GOT3 (cell line): Measurements from ENCODE around the gene FAT1.

Experiments used
- DNase-seq: peaks from one replicate; lab custom pipeline; 2025; ENCODE audit warnings: mixed read lengths; lab: John Stamatoyannopoulos, UW

FAT1 gene

GRCh38 chr4:186658657-186659056 lies 65.0 kb downstream of the FAT1 start:
- DNase-seq = no peak

DNA sequence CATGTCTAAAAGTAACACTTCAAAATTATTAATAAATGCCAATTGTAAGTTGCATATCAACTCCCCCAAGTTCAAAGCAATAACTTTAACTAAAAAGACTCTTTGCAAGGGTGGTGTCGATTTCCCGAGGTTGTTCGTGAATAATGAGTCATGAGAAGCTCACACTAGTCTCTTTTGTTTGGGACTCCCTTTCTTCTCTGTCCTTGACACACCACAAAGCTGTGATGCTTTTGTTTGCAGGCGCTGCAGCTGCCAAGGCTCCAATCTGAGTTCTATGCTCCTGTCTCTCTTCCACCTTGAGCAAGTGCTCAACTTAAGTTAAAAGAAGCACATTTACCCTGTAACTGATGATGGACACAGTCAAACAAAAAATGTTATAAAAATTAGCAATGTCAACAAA lies 65.9 kb downstream of the FAT1 start:
- no peak for DNase-seq

DNA sequence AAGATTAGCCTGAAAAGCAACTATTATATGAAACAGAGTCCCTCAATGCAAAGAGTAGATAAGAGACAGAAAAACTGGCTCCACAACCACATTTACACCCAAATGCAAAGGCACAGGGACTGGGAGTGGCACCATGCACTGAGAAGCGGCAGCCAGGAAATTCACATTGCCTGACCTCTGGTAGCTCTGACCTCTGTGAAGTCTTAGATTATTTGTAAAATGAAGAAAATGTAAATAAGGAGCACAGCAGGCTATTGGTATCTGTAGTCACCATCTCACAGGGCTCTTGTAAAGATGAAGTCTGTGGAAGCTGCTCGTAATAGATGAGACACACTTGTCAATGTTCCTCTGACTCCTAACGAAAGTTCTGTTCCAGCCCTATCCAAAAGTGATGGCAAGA lies 69.7 kb downstream of the FAT1 start:
- DNase-seq = no peak

DNA sequence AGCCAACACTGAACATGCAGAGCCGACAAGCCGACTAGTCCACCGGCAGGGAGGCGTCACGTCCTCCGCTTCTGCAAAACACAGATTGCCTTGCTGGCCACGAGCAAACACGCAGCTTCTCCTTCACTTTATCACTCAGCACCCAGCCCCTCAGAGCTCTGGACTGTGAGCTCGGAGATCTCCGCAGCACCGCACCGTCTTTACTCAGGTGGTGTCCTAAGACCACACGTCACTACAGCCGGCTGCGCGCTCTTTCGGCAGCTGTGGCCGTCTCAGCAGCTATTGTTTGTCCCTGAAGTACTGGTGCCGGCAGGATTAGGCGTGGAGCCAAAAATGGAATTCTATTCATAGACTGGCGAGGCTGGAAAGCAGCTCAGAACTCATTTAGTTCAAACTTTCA lies 72.0 kb downstream of the FAT1 start:
- no peak for DNase-seq

GRCh38 chr4:186651181-186651603 lies 72.5 kb downstream of the FAT1 start:
- DNase-seq = no peak

DNA sequence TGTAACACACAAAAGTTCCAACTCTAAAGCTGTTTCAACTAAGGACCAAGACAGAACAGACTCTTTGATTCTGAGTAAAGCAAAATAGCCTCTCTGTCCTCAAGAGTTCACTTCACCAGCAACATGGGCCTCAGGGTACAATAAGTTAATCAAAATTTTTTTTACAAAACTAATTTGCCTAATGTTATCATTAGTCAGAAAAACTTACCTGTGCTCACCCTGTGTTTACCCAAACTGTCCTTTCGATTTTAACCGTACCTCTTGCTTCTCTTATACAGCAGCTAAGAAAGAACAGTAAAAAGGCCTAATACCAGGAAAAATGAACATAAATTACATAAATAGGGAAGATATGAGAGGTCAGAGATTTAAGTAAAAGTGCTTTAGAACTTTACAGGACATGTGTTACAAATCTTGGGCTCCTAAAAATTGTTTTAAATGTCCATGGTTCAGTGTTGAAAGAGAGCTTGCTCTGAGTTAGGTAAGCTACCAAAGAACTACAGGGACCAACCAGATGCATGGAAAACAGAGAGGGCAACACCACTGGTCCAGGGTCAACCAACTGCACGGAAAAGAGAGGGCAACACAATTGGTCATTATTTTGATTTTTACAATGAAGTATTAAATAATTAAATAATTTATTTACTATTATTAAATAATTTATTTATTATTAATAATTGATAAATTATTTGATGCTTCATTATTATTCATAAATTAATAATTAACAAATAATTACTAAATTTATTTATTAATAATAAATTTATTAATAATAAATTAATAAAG lies 73.1 kb downstream of the FAT1 start:
- no peak for DNase-seq

- no peak for DNase-seq
Observed at GRCh38 chr4:186647821-186648220, 75.8 kb downstream of the FAT1 start.

GRCh38 chr4:186644737-186645261 lies 78.9 kb downstream of the FAT1 start:
- DNase-seq = no peak

DNA sequence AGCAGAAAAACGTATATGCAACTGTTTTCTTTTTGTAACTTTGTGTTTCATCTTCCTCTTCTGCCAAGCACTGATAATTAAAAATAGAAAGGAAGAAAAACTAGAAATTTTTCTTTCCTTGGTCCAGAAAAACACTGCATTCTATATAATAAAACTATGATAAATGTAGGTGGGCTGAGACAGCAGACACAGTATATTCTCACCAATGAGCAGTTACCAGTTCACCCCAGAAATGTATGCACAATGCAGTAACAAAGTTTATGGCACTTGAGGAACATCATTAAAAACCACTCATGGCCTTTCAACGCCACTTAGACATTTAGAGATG lies 79.4 kb downstream of the FAT1 start:
- no peak for DNase-seq

DNA sequence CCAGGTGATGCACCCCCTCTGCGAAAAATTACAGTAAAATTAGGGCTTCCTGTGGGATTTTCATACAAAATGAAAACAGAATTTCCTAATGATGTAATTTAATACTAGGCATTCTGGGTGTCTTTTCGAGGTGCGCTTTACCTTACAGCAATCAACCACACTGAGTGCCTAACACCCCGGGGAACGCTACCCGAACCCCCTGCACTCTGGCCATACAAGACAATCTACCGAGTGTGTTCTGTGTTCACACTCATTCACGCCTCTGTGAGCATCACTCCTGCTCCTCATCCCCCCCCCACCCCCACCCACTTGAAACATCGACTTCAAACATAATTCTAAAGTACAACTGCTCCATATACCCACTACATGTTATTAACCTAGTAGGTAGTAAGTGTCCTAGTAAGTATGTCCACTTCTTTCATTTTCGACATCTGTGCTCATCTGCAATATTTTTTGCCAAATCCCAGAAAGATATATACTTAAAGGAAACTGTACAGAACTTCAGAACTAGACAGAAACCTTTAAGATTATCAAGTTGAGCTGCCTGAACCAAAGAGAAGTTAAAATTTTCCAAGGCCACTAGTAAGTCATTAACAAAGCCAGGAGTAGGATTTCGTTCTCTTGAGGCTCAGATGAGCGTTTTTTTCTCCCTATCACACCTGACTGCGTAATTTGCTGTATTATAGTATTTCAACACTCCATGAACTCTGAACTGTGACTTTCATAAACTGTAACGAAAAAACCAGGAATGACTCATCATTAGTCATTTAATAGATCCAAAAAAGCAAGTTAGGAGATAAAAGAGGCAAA lies 80.0 kb downstream of the FAT1 start:
- no peak for DNase-seq

DNA sequence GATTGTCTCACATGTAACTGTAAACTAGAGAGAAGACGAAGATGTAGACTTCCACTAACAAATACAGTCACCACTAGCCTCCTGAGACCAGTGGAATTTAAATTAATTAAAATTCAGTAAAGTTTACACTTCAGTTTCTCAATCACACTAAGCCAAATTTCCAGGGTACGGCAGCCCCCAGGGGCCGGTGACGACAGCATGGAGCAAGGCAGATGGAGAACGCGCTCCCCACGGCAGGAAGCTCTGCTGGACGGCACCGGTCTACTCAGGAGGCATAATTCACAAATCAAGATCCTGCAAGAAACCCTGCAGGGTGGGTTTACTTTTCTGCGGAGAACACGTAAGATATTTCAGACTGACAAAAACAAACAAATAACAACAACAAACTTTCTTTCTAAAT lies 80.7 kb downstream of the FAT1 start:
- DNase-seq = no peak

DNA sequence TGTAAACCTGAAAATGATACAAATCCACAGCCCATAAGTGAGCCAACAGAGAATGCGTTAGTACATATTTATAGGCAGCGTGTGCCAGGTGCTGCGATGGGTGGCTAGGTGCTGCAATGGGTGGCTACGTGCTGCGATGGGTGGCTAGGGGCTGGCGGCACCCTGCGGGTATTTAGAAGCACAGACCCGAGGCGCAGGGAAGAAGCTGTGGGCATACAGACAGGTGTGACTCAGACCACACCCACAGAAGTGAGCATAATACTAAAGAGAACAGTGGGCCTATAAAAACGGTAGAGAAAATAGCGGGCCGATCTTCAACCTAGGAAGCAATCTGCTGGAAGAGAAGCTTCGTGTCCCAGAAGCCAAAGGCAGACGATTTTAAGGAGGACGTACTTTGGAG lies 81.1 kb downstream of the FAT1 start:
- no peak for DNase-seq

DNA sequence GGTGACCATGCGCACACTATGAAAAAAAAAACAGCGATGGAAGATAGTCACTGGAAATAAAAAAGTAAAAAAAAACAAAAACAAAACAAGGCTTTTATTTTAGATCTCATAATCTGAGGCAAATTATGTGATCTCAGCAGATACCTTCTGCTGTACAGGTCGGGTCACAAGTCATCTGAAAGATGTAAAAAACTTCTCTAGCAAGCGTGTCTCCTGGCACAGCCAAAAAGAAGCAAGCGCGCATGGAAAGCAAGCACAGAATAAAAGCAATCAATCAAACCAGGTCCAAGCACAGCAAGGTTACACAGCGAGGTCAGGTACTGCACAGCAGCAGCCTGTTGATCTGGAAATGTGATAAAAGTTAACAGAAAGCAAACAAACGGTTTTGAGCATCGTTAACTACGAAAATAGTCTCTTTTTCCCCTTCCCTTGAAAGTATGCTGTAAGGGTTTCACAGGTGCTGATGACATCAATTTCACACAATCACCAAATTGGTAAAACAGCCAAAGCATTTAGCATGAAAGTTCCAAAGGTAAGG lies 89.0 kb downstream of the FAT1 start:
- DNase-seq = no peak

DNA sequence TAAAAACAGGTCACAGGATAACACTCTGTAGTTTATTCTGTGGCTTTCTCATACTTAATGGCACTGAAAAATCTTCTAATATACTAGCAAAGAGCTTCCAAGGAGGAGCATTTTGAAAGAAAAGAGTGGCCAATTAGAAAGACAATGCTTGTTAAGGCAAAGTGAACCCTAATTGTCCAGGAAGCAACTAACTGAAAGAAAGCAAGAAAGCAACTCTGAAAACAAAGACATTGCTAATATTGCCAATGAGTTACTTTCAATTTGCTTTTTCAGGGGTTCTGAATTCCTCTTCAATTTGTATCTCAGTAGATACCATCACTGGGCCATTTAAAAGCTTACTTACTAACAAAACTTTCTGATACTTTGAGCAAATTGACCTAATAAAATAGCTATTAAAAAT lies 89.8 kb downstream of the FAT1 start:
- no peak for DNase-seq

- DNase-seq = no peak
Observed at GRCh38 chr4:186630128-186630527, 93.5 kb downstream of the FAT1 start.

GRCh38 chr4:186628058-186628711 lies 95.5 kb downstream of the FAT1 start:
- DNase-seq = no peak

DNA sequence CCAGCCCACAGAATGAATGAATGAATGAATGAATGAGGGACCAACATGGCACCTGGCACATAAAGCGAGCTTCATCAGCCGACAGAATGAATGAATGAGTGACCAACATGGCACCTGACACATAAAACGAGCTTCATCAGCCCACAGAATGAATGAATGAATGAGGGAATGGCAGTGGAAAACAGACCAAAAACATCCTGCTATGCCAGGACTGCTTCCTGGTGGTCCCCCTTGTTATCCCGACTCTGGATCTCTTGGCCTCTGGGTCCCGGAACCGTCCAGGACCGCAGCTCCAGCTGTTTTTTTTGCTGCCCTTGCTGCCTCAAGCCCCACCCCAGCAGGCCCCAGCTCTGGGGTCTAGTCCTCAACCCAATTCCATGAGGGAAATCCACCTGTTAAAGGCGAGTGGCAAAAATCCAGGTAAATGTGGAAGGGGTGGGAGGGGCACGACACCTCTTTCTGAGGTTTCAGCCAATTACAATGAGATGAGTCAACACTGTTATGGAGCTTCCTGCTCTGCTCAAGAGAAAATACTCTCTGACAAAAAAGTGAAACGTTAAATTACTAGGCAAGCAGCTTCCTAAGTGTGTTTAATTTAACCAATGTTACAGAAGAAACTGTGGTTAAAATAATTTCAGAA lies 96.3 kb downstream of the FAT1 start:
- DNase-seq = no peak

DNA sequence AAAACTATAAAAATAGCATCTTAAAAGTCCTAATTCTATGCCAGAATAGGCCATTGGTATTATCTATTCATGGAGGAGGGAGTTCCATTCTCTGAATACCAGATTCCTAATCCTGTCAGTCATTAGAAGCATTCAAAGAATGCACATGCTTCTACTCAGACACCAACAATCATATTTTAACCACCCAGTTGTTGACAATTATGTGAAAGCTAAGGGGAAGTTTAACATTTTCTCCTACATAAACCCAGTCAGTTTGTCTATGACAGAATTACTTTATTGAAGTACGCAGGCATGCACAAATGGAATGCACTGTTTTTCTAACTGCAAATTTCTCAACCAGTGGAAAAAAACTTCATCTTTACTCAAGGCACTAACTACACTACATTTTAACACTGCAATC lies 98.7 kb downstream of the FAT1 start:
- no peak for DNase-seq

DNA sequence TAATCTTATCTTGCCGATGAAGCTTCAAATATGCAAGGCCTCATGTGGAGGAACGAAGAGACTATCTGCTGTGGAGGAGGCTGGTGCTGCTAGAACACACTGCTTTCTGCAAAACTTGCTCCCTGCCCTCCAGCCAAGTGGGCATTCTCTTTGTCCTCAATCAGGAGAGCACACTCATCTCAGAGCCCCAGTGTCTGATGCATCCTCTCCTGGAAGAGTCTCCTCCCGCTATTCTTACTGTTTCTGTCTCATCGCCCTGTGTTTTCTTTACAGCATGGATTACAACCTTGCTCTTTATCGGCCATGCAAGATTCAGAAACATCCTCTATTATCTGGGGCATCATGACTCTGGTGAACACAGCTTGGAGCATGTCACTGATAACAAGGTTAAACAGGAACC lies 100.1 kb downstream of the FAT1 start:
- no peak for DNase-seq

DNA sequence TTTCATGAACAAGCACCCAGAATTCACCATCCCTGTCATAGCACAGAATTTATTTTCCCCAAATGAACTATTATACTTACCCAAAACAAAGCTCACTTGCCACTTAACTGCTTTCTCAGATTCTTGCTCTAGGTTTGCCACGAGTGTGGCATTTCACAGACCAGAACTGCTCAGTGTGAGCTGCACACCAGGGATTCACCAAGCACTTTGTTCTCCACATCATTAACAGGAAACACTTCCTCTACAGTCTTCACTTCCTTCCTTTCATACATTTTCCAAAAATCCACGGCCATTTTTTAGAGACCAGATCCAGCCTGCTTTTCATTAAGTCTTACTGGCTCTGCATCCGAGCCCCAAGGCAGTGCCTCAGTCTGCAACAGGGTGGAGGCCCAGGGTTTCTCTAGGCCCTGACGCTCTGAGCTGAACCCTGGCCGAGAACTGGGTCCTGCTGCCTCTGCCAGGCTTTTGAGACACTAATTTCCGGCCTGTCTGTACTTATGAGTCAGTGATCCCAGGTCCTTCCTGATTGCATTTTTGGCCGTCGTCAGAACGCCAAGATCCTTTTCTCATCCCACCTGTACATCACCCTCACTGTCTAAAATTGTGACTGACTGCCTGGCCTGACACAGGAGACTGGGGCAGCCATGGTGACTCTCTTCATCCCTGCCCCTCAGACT lies 100.7 kb downstream of the FAT1 start:
- no peak for DNase-seq

DNA sequence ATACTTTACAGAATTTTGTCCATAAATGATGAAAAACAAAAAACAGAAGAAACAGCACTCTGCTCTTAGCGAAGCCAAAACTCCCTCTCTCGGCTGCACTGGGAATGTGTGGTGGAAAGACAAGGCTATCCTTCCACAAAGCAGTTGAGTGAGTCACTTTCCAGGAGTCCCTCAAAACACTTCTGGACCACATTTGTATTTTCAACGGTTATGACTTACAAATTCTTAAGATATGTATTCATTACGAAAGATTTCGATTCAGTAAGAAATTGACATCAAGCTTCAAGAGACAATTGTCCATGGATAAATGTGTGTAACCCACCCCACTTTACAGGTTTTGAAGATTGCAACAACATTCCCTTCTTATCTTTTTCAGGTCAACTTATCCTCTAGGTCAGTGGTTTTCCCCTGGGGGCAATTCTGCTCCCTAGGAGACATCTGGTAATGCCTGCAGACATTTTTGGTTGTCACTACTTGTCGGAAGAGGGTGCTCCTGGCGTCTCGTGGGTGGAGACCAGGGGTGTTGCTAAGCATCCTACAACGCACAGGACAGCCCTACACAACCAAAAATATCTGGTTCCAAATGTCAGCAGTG lies 101.6 kb downstream of the FAT1 start:
- DNase-seq = no peak
